H9 (cell line): ENCODE data around the gene KLHL7. TPM values are rescaled to one million over a fixed set of nuclear protein-coding genes. Genes with fewer than 3 reads are reported as not detected.

Experiments
- DNase-seq: peaks from one replicate; pipeline ENCODE4 v3.0.0-alpha.2; 2017
- H2AFZ ChIP-seq: one replicate; pipeline ENCODE4 v1.6.1; 2013; ENCODE audit warnings: mild to moderate bottlenecking, low read length, control low read depth, moderate library complexity
- H2AK5ac ChIP-seq: 2 replicates; pipeline ENCODE4 v1.6.1; 2013; ENCODE audit warnings: low read length, control low read depth, mixed read lengths; ENCODE audit not compliant: insufficient read length
- H2BK120ac ChIP-seq: one replicate; pipeline ENCODE4 v1.6.1; 2013; ENCODE audit warnings: low read depth, mild to moderate bottlenecking, low read length, control low read depth, inconsistent platforms; ENCODE audit not compliant: poor library complexity, severe bottlenecking
- H2BK12ac ChIP-seq: 2 replicates; pipeline ENCODE4 v1.6.1; 2013; ENCODE audit warnings: low read length, control low read depth, mixed read lengths, low read depth; ENCODE audit not compliant: insufficient read length
- H2BK15ac ChIP-seq: 2 replicates; pipeline ENCODE4 v1.6.1; 2013; ENCODE audit warnings: low read depth, low read length, control low read depth
- H2BK20ac ChIP-seq: one replicate; pipeline ENCODE4 v1.6.1; 2013; ENCODE audit warnings: low read depth, mild to moderate bottlenecking, low read length, control low read depth, inconsistent platforms; ENCODE audit not compliant: poor library complexity, severe bottlenecking
- H2BK5ac ChIP-seq: 2 replicates; pipeline ENCODE4 v1.6.1; 2013; ENCODE audit warnings: low read length, control low read depth, mixed read lengths; ENCODE audit not compliant: insufficient read length
- H3K14ac ChIP-seq: 2 replicates; pipeline ENCODE4 v1.6.1; 2013; ENCODE audit warnings: low read length, control low read depth; ENCODE audit not compliant: insufficient read depth
- H3K18ac ChIP-seq: 2 replicates; pipeline ENCODE4 v1.6.1; 2013; ENCODE audit warnings: low read depth, mild to moderate bottlenecking, mixed read lengths, low read length, control low read depth; ENCODE audit not compliant: insufficient read length
- H3K23ac ChIP-seq: 2 replicates; pipeline ENCODE4 v1.6.1; 2013; ENCODE audit warnings: low read length, control low read depth, mixed read lengths, low read depth; ENCODE audit not compliant: insufficient read length
- H3K23me2 ChIP-seq: 2 replicates; pipeline ENCODE4 v1.6.1; 2013; ENCODE audit warnings: low read depth, mild to moderate bottlenecking, mixed read lengths, low read length, control low read depth; ENCODE audit not compliant: insufficient read length, poor library complexity, severe bottlenecking
- H3K27ac ChIP-seq: 2 replicates; pipeline ENCODE4 v1.5.1; 2013; ENCODE audit warnings: low read length, control low read depth, mixed read lengths, low read depth; ENCODE audit not compliant: insufficient read length
- H3K27me3 ChIP-seq: 2 replicates; pipeline ENCODE4 v1.6.1; 2013; ENCODE audit warnings: low read length, control low read depth, inconsistent platforms; ENCODE audit not compliant: insufficient read depth
- H3K4ac ChIP-seq: 2 replicates; pipeline ENCODE4 v1.6.1; 2013; ENCODE audit warnings: low read depth, mild to moderate bottlenecking, control low read depth, inconsistent platforms, low read length, moderate library complexity
- H3K4me1 ChIP-seq: 2 replicates; pipeline ENCODE4 v1.6.1; 2013; ENCODE audit warnings: low read length, control low read depth, inconsistent platforms; ENCODE audit not compliant: insufficient read depth
- H3K4me2 ChIP-seq: 2 replicates; pipeline ENCODE4 v1.6.1; 2013; ENCODE audit warnings: low read length, control low read depth, mixed read lengths; ENCODE audit not compliant: insufficient read length, insufficient read depth
- H3K56ac ChIP-seq: 2 replicates; pipeline ENCODE4 v1.6.1; 2013; ENCODE audit warnings: low read depth, mild to moderate bottlenecking, mixed read lengths, low read length, control low read depth; ENCODE audit not compliant: insufficient read length
- H3K79me1 ChIP-seq: 2 replicates; pipeline ENCODE4 v1.6.1; 2013; ENCODE audit warnings: low read depth, mild to moderate bottlenecking, moderate library complexity, low read length, control low read depth, inconsistent platforms; ENCODE audit not compliant: insufficient read depth, poor library complexity, severe bottlenecking
- H3K79me2 ChIP-seq: 2 replicates; pipeline ENCODE4 v1.6.1; 2013; ENCODE audit warnings: low read length, control low read depth, inconsistent platforms; ENCODE audit not compliant: insufficient read depth
- H3K9ac ChIP-seq: 2 replicates; pipeline ENCODE4 v1.6.1; 2013; ENCODE audit warnings: low read length, control low read depth, mixed read lengths; ENCODE audit not compliant: insufficient read length; ENCODE audit errors: extremely low read depth
- H3K9me3 ChIP-seq: one replicate; pipeline ENCODE4 v1.6.1; 2013; ENCODE audit warnings: low read depth, low read length, inconsistent platforms; ENCODE audit not compliant: control insufficient read depth
- H3T11ph ChIP-seq: one replicate; pipeline ENCODE4 v1.6.1; 2013; ENCODE audit warnings: mild to moderate bottlenecking, low read length, control low read depth, inconsistent platforms
- H4K20me1 ChIP-seq: one replicate; pipeline ENCODE4 v1.6.1; 2013; ENCODE audit not compliant: control insufficient read depth, insufficient read length, insufficient read depth
- H4K5ac ChIP-seq: 2 replicates; pipeline ENCODE4 v1.6.1; 2013; ENCODE audit warnings: low read depth, mild to moderate bottlenecking, mixed read lengths, low read length, control low read depth; ENCODE audit not compliant: insufficient read length
- H4K8ac ChIP-seq: replicated peaks from 2 replicates; pipeline ENCODE4 v1.6.1; 2013; ENCODE audit warnings: low read length, control low read depth, mixed read lengths, low read depth; ENCODE audit not compliant: insufficient read length
- H4K91ac ChIP-seq: 2 replicates; pipeline ENCODE4 v1.6.1; 2013; ENCODE audit warnings: low read depth, mild to moderate bottlenecking, moderate library complexity, mixed read lengths, low read length, control low read depth; ENCODE audit not compliant: insufficient read length
- H3K27ac Mint-ChIP-seq, 3 experiments: 2 replicates in 2 of 3; 3 replicates in 1 of 3; pipeline ENCODE4 v1.8.0; 2020 to 2021; ENCODE audit warnings: mixed read lengths in 3 of 3, mild to moderate bottlenecking in 1 of 3, moderate library complexity in 1 of 3
- H3K27me3 Mint-ChIP-seq: 2 replicates; pipeline ENCODE4 v1.8.0; 2021; ENCODE audit warnings: low read depth, mild to moderate bottlenecking, moderate library complexity, mixed read lengths
- H3K36me3 Mint-ChIP-seq, 3 experiments: 2 replicates in 2 of 3; 3 replicates in 1 of 3; pipeline ENCODE4 v1.8.0; 2020 to 2021; ENCODE audit warnings: low read depth in 3 of 3, mixed read lengths in 3 of 3; ENCODE audit not compliant: insufficient read depth in 1 of 3
- H3K4me1 Mint-ChIP-seq, 2 experiments: 2 replicates each; pipeline ENCODE4 v1.8.0; 2020; ENCODE audit warnings: mixed read lengths in 2 of 2
- H3K4me3 Mint-ChIP-seq, 2 experiments: 2 replicates in 1 of 2; 3 replicates in 1 of 2; pipeline ENCODE4 v1.8.0; 2020 to 2021; ENCODE audit warnings: mild to moderate bottlenecking in 2 of 2, mixed read lengths in 2 of 2, moderate library complexity in 1 of 2
- H3K9me3 Mint-ChIP-seq, 2 experiments: 2 replicates in 1 of 2; 3 replicates in 1 of 2; pipeline ENCODE4 v1.8.0; 2020; ENCODE audit warnings: mild to moderate bottlenecking in 2 of 2, mixed read lengths in 2 of 2, moderate library complexity in 1 of 2
- WGBS: extraction: QIAGEN DNeasy Blood & Tissue Kit; methylation state at CpG from one replicate; pipeline ENCODE4 v1.1.7; 2013; ENCODE audit warnings: missing lambda C conversion rate, low lambda C conversion rate, mixed read lengths; ENCODE audit not compliant: insufficient read length; ENCODE audit errors: extremely low coverage; 5-methylcytosine and 5-hydroxymethylcytosine counted together
- total RNA-seq: library from RNA; stranded (reverse); gene quantifications from 2 replicates; pipeline ENCODE4 v1.2.1, GENCODE V29; 2021
- TF ChIP-seq, protein P1 (sequence below): fragments of 200-600 bp; sonication (generic); conservative IDR thresholded peaks from 3 replicates; pipeline ENCODE4 v1.8.0; 2021; ENCODE audit warnings: antibody characterized with exemption, mild to moderate bottlenecking

The KLHL7 gene
- total RNA-seq, 1 experiment from 2014 or later, result 56.7 TPM

DNA sequence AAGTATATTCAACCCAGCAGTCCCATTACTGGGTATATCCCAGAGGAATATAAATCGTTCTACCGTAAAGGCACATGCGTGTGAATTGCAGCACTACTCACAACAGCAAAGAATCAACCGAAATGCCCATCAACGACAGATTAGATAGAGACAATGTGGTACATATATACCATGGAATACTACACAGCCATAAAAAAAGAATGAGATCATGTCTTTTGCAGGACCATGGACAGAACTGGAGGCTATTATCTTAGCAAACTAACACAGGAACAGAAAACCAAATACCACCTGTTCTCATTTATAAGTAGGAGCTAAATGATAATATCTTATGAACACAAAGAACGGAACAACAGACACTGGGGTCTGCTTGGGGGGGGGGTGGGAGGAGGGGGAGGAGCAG is 44.3 kb upstream of the KLHL7 start:
- Mint-ChIP-seq H3K27ac (no peak overlapping the region), H3K4me1 (no peaks in the 10 kb centered on the region), H3K4me3 (no peak overlapping the region), H3K36me3 (no peaks in the 10 kb centered on the region), H3K9me3 (no peaks in the 10 kb centered on the region), H3K27me3 (no peaks in the 10 kb centered on the region)
- Histone ChIP-seq H3T11ph (no peak overlapping the region), H3K9me3 (no peaks in the 10 kb centered on the region), H3K79me1 (no peaks in the 10 kb centered on the region), H2BK15ac (no peak overlapping the region), H3K14ac (no peak overlapping the region), H4K5ac (no peak overlapping the region), H3K56ac (no peak overlapping the region), H2AK5ac (no peak overlapping the region), H4K91ac (no peak overlapping the region), H4K20me1 (no peaks in the 10 kb centered on the region), H2BK120ac (no peak overlapping the region), H3K9ac (no peak overlapping the region), H4K8ac (no peak overlapping the region), H2BK20ac (no peak overlapping the region), H3K27ac (no peak overlapping the region), H2BK5ac (no peak overlapping the region), H3K23me2 (no peaks in the 10 kb centered on the region), H3K4ac (no peak overlapping the region), H3K18ac (no peak overlapping the region), H2BK12ac (no peak overlapping the region), H3K4me2 (no peak overlapping the region), H3K27me3 (no peaks in the 10 kb centered on the region), H3K23ac (no peak overlapping the region), H3K79me2 (no peaks in the 10 kb centered on the region), H3K4me1 (no peaks in the 10 kb centered on the region), H2AFZ (no peak overlapping the region)
- TF ChIP-seq, protein P1, sequence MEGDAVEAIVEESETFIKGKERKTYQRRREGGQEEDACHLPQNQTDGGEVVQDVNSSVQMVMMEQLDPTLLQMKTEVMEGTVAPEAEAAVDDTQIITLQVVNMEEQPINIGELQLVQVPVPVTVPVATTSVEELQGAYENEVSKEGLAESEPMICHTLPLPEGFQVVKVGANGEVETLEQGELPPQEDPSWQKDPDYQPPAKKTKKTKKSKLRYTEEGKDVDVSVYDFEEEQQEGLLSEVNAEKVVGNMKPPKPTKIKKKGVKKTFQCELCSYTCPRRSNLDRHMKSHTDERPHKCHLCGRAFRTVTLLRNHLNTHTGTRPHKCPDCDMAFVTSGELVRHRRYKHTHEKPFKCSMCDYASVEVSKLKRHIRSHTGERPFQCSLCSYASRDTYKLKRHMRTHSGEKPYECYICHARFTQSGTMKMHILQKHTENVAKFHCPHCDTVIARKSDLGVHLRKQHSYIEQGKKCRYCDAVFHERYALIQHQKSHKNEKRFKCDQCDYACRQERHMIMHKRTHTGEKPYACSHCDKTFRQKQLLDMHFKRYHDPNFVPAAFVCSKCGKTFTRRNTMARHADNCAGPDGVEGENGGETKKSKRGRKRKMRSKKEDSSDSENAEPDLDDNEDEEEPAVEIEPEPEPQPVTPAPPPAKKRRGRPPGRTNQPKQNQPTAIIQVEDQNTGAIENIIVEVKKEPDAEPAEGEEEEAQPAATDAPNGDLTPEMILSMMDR, result no peak
- WGBS, result no CpG with 5 or more reads among the region's 6 CpGs
- no peak for DNase-seq
